ENCODE data around the gene PIK3R3. TPM values are rescaled to one million over a fixed set of nuclear protein-coding genes. Genes with fewer than 3 reads are reported as not detected.

The PIK3R3 gene
- total and polyA plus RNA-seq, 9 of the 15 experiments (the other 6 are each of a cell fraction or from before 2014, with no cell fraction given): 1.4 to 7.7 (median 4.6) TPM

- TF ChIP-seq ZNF318 (IDR thresholded peaks at IDR 0.05; ENCODE audit: borderline replicate concordance in 1 of 2, low read depth in 1 of 2) (peak in 1 of 2 experiments; percentile 61; a peak in 1 of 4 replicates), ATF2 (CRISPR knock-in tag; IDR thresholded peaks at IDR 0.05) (no peak), ZBTB43 (CRISPR knock-in tag; IDR thresholded peaks at IDR 0.05) (no peak), TEAD2 (tag; IDR thresholded peaks at IDR 0.05) (0 out of 2 replicates have a peak, but pooled peaks have one; percentile 11), MAFK (IDR thresholded peaks at IDR 0.05; ENCODE audit: low read length) (no peak), FOXK1 (CRISPR knock-in tag; IDR thresholded peaks at IDR 0.05; ENCODE audit: borderline replicate concordance) (no peak), ZMIZ1 (IDR thresholded peaks at IDR 0.05; ENCODE audit: low read depth in 2 of 2, low read length in 2 of 2) (no peak), NR2C2 (CRISPR knock-in tag; IDR thresholded peaks at IDR 0.05) (no peak), NR2C2 (tag; IDR thresholded peaks at IDR 0.05) (peak; percentile 40; the same call in 1 of the 2 replicates), POLR3A (IDR thresholded peaks at IDR 0.05; ENCODE audit: borderline replicate concordance, extremely low read depth, insufficient read depth, insufficient read length) (no peak), MTF1 (CRISPR knock-in tag; IDR thresholded peaks at IDR 0.05; ENCODE audit: borderline replicate concordance) (no peak)
These were observed 62.1 kb downstream of the PIK3R3 start (continued) for GRCh38 chr1:46070164-46070814.

Measured in K562 (cell line).